ENCODE measurements around the gene NAA25. TPM values are rescaled to one million over a fixed set of nuclear protein-coding genes. Genes with fewer than 3 reads are reported as not detected.

NAA25 gene
- total and polyA plus RNA-seq, 2 donors (not counting 3 experiments of a cell fraction or from before 2014, with no cell fraction given): 5.3 to 25.5 TPM

- no peaks in the 10 kb centered on the region for H3K79me2 ChIP-seq (ENCODE audit: control insufficient read depth, insufficient read depth, low read length)
- no peaks in the 10 kb centered on the region for H4K20me1 ChIP-seq (replicated peaks; ENCODE audit: control insufficient read depth, extremely low read depth, insufficient read depth, low read length)
- no peak overlapping the region for H3K4me2 ChIP-seq (ENCODE audit: insufficient read depth, low read length)
- FAIRE-seq: no peak
- no peak overlapping the region for H3K9ac ChIP-seq (replicated peaks; ENCODE audit: extremely low read depth, insufficient read depth, low read length)
- no TSS peak for BruUV-seq (replicated peaks)
- no peak overlapping the region for H2AFZ ChIP-seq (ENCODE audit: low read depth, low read length)
- DNase-seq (ENCODE audit: low read depth, low spot score): no peak
- ChIA-PET POLR2A (no interaction called here), CTCF (interaction anchor here (0.5 to 1.6 kb wide), 4 partner anchors 9 to 1164 kb away, joined by 3 to 5 read pairs (median 4); partner anchors contain the start of genes ERP29 and TMEM116)
- no peak overlapping the region for H3K4me3 ChIP-seq (replicated peaks in 1 of 3; ENCODE audit: insufficient read depth in 1 of 3, low read depth in 1 of 3, low read length in 3 of 3)
- intact Hi-C loops (cut with micrococcal nuclease) (no loop called here), dilution Hi-C loops (cut with MboI; ENCODE audit: extremely low pct_ligation_motif_present, low sequenced_read_pairs) (no loop called here)
- no peaks in the 10 kb centered on the region for H3K9me1 ChIP-seq (replicated peaks; ENCODE audit: control insufficient read depth, extremely low read depth, insufficient read depth, low read length)
- TF ChIP-seq JUN (IDR thresholded peaks at IDR 0.05; ENCODE audit: borderline replicate concordance, insufficient read depth, insufficient read length, low read depth) (no peak), CTCF (IDR thresholded peaks at IDR 0.05; ENCODE audit: extremely low read depth in 1 of 2, insufficient read depth in 1 of 2, low read depth in 1 of 2, low read length in 2 of 2) (no peak), POLR2A (IDR thresholded peaks at IDR 0.05; ENCODE audit: low read depth, low read length) (no peak), POLR2AphosphoS5 (IDR thresholded peaks at IDR 0.05; ENCODE audit: insufficient read depth, low read depth, low read length) (no peak), GATA2 (IDR thresholded peaks at IDR 0.05; ENCODE audit: insufficient read depth, insufficient read length, low read depth, low read length) (no peak), FOS (IDR thresholded peaks at IDR 0.05; ENCODE audit: borderline replicate concordance, insufficient read depth, low read length) (no peak)
- no peaks in the 10 kb centered on the region for H3K9me3 ChIP-seq (replicated peaks; ENCODE audit: control insufficient read depth, insufficient read depth, low read length)
- no peaks in the 10 kb centered on the region for H3K36me3 ChIP-seq (ENCODE audit: control insufficient read depth in 2 of 2, extremely low read depth in 1 of 2, insufficient read depth in 2 of 2, low read length in 2 of 2)
- no peaks in the 10 kb centered on the region for H3K27me3 ChIP-seq (ENCODE audit: control insufficient read depth in 2 of 2, insufficient read depth in 2 of 2, low read length in 2 of 2)
- H3K27ac ChIP-seq (ENCODE audit: insufficient read depth, low read depth, low read length): no peak overlapping the region
- no peaks in the 10 kb centered on the region for H3K4me1 ChIP-seq (ENCODE audit: control insufficient read depth, extremely low read depth, insufficient read depth, low read length)
Observed at GRCh38 chr12:111991946-111992345, 116.6 kb downstream of the NAA25 start.

GRCh38 chr12:111991535-111991934, 117.0 kb downstream of the NAA25 start:
- dilution Hi-C loops (cut with MboI; ENCODE audit: extremely low pct_ligation_motif_present, low sequenced_read_pairs): no loop called here
- ChIA-PET POLR2A (no interaction called here), CTCF (interaction anchor here (0.5 to 1.6 kb wide), 4 partner anchors 8 to 1164 kb away, joined by 3 to 5 read pairs (median 4); partner anchors contain the start of genes ERP29 and TMEM116)
- Histone ChIP-seq H3K4me3 (replicated peaks in 1 of 3; ENCODE audit: insufficient read depth in 1 of 3, low read depth in 1 of 3, low read length in 3 of 3) (no peak overlapping the region), H3K27me3 (ENCODE audit: control insufficient read depth in 2 of 2, insufficient read depth in 2 of 2, low read length in 2 of 2) (no peaks in the 10 kb centered on the region), H3K36me3 (ENCODE audit: control insufficient read depth in 2 of 2, extremely low read depth in 1 of 2, insufficient read depth in 2 of 2, low read length in 2 of 2) (no peaks in the 10 kb centered on the region), H3K9me3 (replicated peaks; ENCODE audit: control insufficient read depth, insufficient read depth, low read length) (no peaks in the 10 kb centered on the region), H3K9me1 (replicated peaks; ENCODE audit: control insufficient read depth, extremely low read depth, insufficient read depth, low read length) (no peaks in the 10 kb centered on the region), H3K9ac (replicated peaks; ENCODE audit: extremely low read depth, insufficient read depth, low read length) (no peak overlapping the region), H3K4me1 (ENCODE audit: control insufficient read depth, extremely low read depth, insufficient read depth, low read length) (no peaks in the 10 kb centered on the region), H3K4me2 (ENCODE audit: insufficient read depth, low read length) (no peak overlapping the region), H2AFZ (ENCODE audit: low read depth, low read length) (no peak overlapping the region), H4K20me1 (replicated peaks; ENCODE audit: control insufficient read depth, extremely low read depth, insufficient read depth, low read length) (no peaks in the 10 kb centered on the region), H3K27ac (ENCODE audit: insufficient read depth, low read depth, low read length) (no peak overlapping the region), H3K79me2 (ENCODE audit: control insufficient read depth, insufficient read depth, low read length) (no peaks in the 10 kb centered on the region)
- no peak for TF ChIP-seq POLR2A (IDR thresholded peaks at IDR 0.05; ENCODE audit: low read depth, low read length)
- no peak for TF ChIP-seq CTCF (IDR thresholded peaks at IDR 0.05; ENCODE audit: extremely low read depth in 1 of 2, insufficient read depth in 1 of 2, low read depth in 1 of 2, low read length in 2 of 2)
- intact Hi-C loops (cut with micrococcal nuclease): no loop called here
- BruUV-seq (replicated peaks): no TSS peak
- FAIRE-seq: no peak
- DNase-seq (ENCODE audit: low read depth, low spot score): no peak

Data from endothelial cell of umbilical vein (primary cell).